ENCODE measurements around the gene C12orf54.

Gene C12orf54

DNA sequence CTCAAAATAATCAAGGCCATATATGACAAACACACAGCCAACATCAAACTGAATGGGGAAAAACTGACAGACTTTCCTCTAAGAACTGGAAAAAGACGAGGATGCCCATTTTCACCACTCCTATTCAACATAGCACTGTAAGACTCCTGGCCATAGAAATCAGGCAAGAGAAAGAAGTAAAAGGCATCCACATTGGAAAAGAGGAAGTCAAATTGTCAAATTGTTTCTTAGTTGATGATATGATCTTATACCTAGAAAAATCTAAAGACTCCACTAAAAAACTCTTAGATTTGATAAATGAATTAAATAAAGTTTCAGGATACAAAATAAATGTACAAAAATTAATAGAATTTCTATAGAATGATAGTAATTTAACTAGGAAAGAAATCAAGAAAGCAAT lies 54.3 kb downstream of the C12orf54 start:
- Histone ChIP-seq H3K27me3 (replicated peaks; ENCODE audit: insufficient read depth, low read length) (no peaks in the 10 kb centered on the region), H3K27ac (ENCODE audit: low read length) (no peak overlapping the region), H3K4me2 (ENCODE audit: low read depth, low read length) (no peak overlapping the region), H3F3A (ENCODE audit: insufficient read depth, low read length) (no peaks in the 10 kb centered on the region), H2AFZ (ENCODE audit: low read length) (no peak overlapping the region), H3K9me3 (replicated peaks; ENCODE audit: insufficient read depth, low read length) (no peaks in the 10 kb centered on the region), H3K79me2 (ENCODE audit: low read length) (no peaks in the 10 kb centered on the region), H3K36me3 (replicated peaks; ENCODE audit: insufficient read depth, low read length) (no peaks in the 10 kb centered on the region), H3K4me1 (ENCODE audit: low read length) (no peaks in the 10 kb centered on the region), H4K20me1 (ENCODE audit: insufficient read depth, low read length) (no peaks in the 10 kb centered on the region), H3K4me3 (ENCODE audit: low read length) (no peak overlapping the region), H3K9me2 (replicated peaks; ENCODE audit: insufficient read depth, low read length) (no peaks in the 10 kb centered on the region), H3K9ac (ENCODE audit: low read length) (no peak overlapping the region)
- DNase-seq: no peak
- TF ChIP-seq EZH2phosphoT487 (IDR thresholded peaks at IDR 0.05; ENCODE audit: low read length) (no peak), CTCF (IDR thresholded peaks at IDR 0.05; ENCODE audit: low read length) (no peak), EZH2 (optimal IDR thresholded peaks at IDR 0.05; ENCODE audit: low read depth, low read length) (no peak)

DNA sequence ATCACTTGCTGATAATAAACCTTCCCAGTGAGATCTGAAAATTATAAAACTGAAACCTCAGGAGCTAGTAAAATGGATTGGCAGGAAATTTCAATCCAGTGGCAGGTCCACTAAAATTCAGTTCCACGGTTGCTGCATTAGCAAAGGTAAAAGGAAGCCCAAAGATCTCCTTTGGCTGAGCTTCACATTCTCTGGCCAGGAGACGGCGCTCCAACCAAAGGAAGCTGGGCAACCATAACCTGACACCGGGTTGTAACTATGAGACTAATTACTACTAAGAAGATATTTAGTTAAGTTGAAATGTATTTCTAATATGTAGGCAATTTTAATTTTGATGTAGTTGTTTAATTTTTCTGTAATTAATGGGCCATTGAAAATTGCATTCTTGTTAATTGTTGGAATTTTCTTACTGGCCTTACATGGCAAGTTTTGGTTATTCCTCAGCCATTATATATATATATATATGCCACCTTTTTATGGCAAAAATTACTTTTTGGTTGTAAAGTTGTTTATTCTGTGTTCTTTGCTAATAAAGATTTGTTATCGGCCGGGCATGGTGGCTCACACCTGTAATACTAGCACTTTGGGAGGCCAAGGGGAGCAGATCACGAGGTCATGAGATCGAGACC lies 60.1 kb downstream of the C12orf54 start:
- H3K9me2 ChIP-seq (replicated peaks; ENCODE audit: insufficient read depth, low read length): no peaks in the 10 kb centered on the region
- peak; percentile 36 for DNase-seq
- H3K4me2 ChIP-seq (ENCODE audit: low read depth, low read length): no peak overlapping the region
- no peak overlapping the region for H3K27ac ChIP-seq (ENCODE audit: low read length)
- H3F3A ChIP-seq (ENCODE audit: insufficient read depth, low read length): no peaks in the 10 kb centered on the region
- H3K9ac ChIP-seq (ENCODE audit: low read length): no peak overlapping the region
- no peaks in the 10 kb centered on the region for H3K4me1 ChIP-seq (ENCODE audit: low read length)
- no peak overlapping the region for H2AFZ ChIP-seq (ENCODE audit: low read length)
- no peaks in the 10 kb centered on the region for H3K9me3 ChIP-seq (replicated peaks; ENCODE audit: insufficient read depth, low read length)
- no peaks in the 10 kb centered on the region for H3K27me3 ChIP-seq (replicated peaks; ENCODE audit: insufficient read depth, low read length)
- H4K20me1 ChIP-seq (ENCODE audit: insufficient read depth, low read length): no peaks in the 10 kb centered on the region
- H3K4me3 ChIP-seq (ENCODE audit: low read length): no peak overlapping the region
- no peaks in the 10 kb centered on the region for H3K79me2 ChIP-seq (ENCODE audit: low read length)
- no peak for TF ChIP-seq EZH2 (optimal IDR thresholded peaks at IDR 0.05; ENCODE audit: low read depth, low read length)
- no peak for TF ChIP-seq EZH2phosphoT487 (IDR thresholded peaks at IDR 0.05; ENCODE audit: low read length)
- peak; percentile 50 for TF ChIP-seq CTCF (IDR thresholded peaks at IDR 0.05; ENCODE audit: low read length)
- no peaks in the 10 kb centered on the region for H3K36me3 ChIP-seq (replicated peaks; ENCODE audit: insufficient read depth, low read length)

DNA sequence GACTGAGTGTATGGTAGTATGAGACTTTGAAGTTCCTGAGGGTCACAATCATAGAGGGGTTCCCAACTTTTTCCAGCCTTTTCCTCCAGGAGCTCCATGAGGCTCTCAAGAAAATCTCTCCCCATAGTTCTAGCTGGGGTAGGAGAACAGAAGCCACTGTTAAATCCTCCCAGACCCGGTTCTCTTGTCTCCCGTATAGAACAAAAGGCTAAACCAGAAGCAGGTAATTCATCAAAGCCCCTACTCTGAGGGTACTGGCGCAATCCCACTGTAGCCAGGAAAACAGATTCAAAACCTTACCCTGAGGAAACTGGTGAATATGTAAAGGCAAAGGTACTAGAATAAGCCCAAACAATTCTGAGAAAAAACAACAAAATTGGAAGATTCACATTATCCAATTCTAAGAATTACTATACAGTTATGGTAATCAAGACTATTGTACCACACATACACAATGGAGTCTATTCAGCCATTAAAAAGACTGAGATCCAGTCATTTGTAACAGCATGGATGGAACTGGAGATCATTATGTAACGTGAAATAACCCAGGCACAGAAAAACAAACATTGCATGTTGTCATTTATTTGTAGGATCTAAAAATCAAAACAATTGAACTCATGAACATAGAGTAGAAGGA lies 63.7 kb downstream of the C12orf54 start:
- Histone ChIP-seq H3K79me2 (ENCODE audit: low read length) (no peaks in the 10 kb centered on the region), H3K9ac (ENCODE audit: low read length) (no peak overlapping the region), H3F3A (ENCODE audit: insufficient read depth, low read length) (no peaks in the 10 kb centered on the region), H3K36me3 (replicated peaks; ENCODE audit: insufficient read depth, low read length) (no peaks in the 10 kb centered on the region), H3K27ac (ENCODE audit: low read length) (no peak overlapping the region), H4K20me1 (ENCODE audit: insufficient read depth, low read length) (no peaks in the 10 kb centered on the region), H3K4me2 (ENCODE audit: low read depth, low read length) (no peak overlapping the region), H3K9me3 (replicated peaks; ENCODE audit: insufficient read depth, low read length) (no peaks in the 10 kb centered on the region), H2AFZ (ENCODE audit: low read length) (no peak overlapping the region), H3K4me1 (ENCODE audit: low read length) (no peaks in the 10 kb centered on the region), H3K9me2 (replicated peaks; ENCODE audit: insufficient read depth, low read length) (no peaks in the 10 kb centered on the region), H3K4me3 (ENCODE audit: low read length) (no peak overlapping the region), H3K27me3 (replicated peaks; ENCODE audit: insufficient read depth, low read length) (no peaks in the 10 kb centered on the region)
- no peak for DNase-seq
- TF ChIP-seq CTCF (IDR thresholded peaks at IDR 0.05; ENCODE audit: low read length): no peak
- no peak for TF ChIP-seq EZH2 (optimal IDR thresholded peaks at IDR 0.05; ENCODE audit: low read depth, low read length)
- no peak for TF ChIP-seq EZH2phosphoT487 (IDR thresholded peaks at IDR 0.05; ENCODE audit: low read length)
